CD14-positive monocyte (primary cell): ENCODE results near the gene TEX38. TPM values are rescaled to one million over a fixed set of nuclear protein-coding genes. Genes with fewer than 3 reads are reported as not detected.
"Not testable (repeated sequence)": the region's sequence is repeated elsewhere in the genome, so short reads cannot be mapped to it uniquely, and the experiment has no call there.

Experiments
- DNase-seq, 3 donors: peaks; one replicate each; pipeline ENCODE4 v3.0.0-alpha.2; 2011 to 2022
- H2AFZ ChIP-seq: 2 replicates; pipeline ENCODE4 v1.6.0; 2012; ENCODE audit warnings: mild to moderate bottlenecking, low read depth, low read length, inconsistent platforms; ENCODE audit not compliant: insufficient read depth, poor library complexity, severe bottlenecking
- H3K27ac ChIP-seq, 2 donors: 1 replicate in 1 of 2; 2 replicates in 1 of 2; pipeline ENCODE4 v1.5.1; 2012 to 2013; ENCODE audit warnings: low read length in 2 of 2, control low read depth in 1 of 2, inconsistent platforms in 1 of 2, low read depth in 1 of 2, mild to moderate bottlenecking in 1 of 2
- H3K27me3 ChIP-seq, 2 donors: one replicate each; pipeline versions ENCODE4 v1.6.0 to v1.6.1; 2011 to 2013; ENCODE audit warnings: low read length in 2 of 2; ENCODE audit not compliant: control insufficient read depth in 2 of 2, insufficient read depth in 2 of 2
- H3K36me3 ChIP-seq, 2 donors: replicated peaks in 1 of 2; 1 replicate in 1 of 2; 2 replicates in 1 of 2; pipeline versions ENCODE4 v1.5.1 to v1.6.1; 2012 to 2013; ENCODE audit warnings: low read length in 2 of 2, control low read depth in 1 of 2, inconsistent platforms in 1 of 2, mild to moderate bottlenecking in 1 of 2; ENCODE audit not compliant: insufficient read depth in 2 of 2, control insufficient read depth in 1 of 2
- H3K4me1 ChIP-seq, 2 donors: 1 replicate in 1 of 2; 2 replicates in 1 of 2; pipeline versions ENCODE4 v1.5.1 to v1.6.1; 2012 to 2013; ENCODE audit warnings: low read length in 2 of 2, control low read depth in 1 of 2, inconsistent platforms in 1 of 2, mild to moderate bottlenecking in 1 of 2, moderate library complexity in 1 of 2; ENCODE audit not compliant: insufficient read depth in 2 of 2, control insufficient read depth in 1 of 2
- H3K4me2 ChIP-seq: replicated peaks from 2 replicates; pipeline ENCODE3; 2012; ENCODE audit warnings: low read length, moderate library complexity, mild to moderate bottlenecking; ENCODE audit not compliant: poor library complexity, severe bottlenecking; ENCODE audit errors: extremely low read depth
- H3K4me3 ChIP-seq, 3 experiments: fragments of 200-600 bp in 1 of 3; sonication (generic) in 1 of 3; replicated peaks in 1 of 3; 1 replicate in 2 of 3; 2 replicates in 1 of 3; pipeline ENCODE4 v1.5.1; 2011 to 2013; ENCODE audit warnings: low read length in 3 of 3, mild to moderate bottlenecking in 3 of 3, control low read depth in 2 of 3, low read depth in 2 of 3, inconsistent platforms in 1 of 3, moderate library complexity in 1 of 3
- H3K79me2 ChIP-seq: 2 replicates; pipeline ENCODE4 v1.6.0; 2012; ENCODE audit warnings: mild to moderate bottlenecking, control low read depth, inconsistent platforms, low read length, moderate library complexity; ENCODE audit not compliant: insufficient read depth
- H3K9ac ChIP-seq: 2 replicates; pipeline ENCODE4 v1.6.0; 2017; ENCODE audit warnings: low read length, mild to moderate bottlenecking; ENCODE audit not compliant: insufficient read depth, poor library complexity, severe bottlenecking
- H3K9me3 ChIP-seq, 2 donors: replicated peaks in 1 of 2; 1 replicate in 1 of 2; 2 replicates in 1 of 2; pipeline versions ENCODE4 v1.5.1 to v1.6.1; 2012 to 2013; ENCODE audit warnings: low read length in 2 of 2, control low read depth in 1 of 2; ENCODE audit not compliant: control insufficient read depth in 1 of 2, insufficient read depth in 1 of 2
- H4K20me1 ChIP-seq: 2 replicates; pipeline ENCODE4 v1.6.0; 2012; ENCODE audit warnings: mild to moderate bottlenecking, low read length, control low read depth, moderate library complexity; ENCODE audit not compliant: insufficient read depth
- H3K27ac Mint-ChIP-seq, 7 donors: one replicate each; pipeline ENCODE4 v1.8.0; 2020; ENCODE audit warnings: mild to moderate bottlenecking in 7 of 7, mixed read lengths in 7 of 7, moderate library complexity in 6 of 7, inconsistent platforms in 2 of 7
- H3K27me3 Mint-ChIP-seq, 3 donors: one replicate each; pipeline ENCODE4 v1.8.0; 2021 to 2022; ENCODE audit warnings: low read depth in 3 of 3, mild to moderate bottlenecking in 3 of 3, mixed read lengths in 3 of 3, moderate library complexity in 3 of 3, inconsistent platforms in 1 of 3
- H3K36me3 Mint-ChIP-seq, 2 donors: one replicate each; pipeline ENCODE4 v1.8.0; 2020; ENCODE audit warnings: mixed read lengths in 2 of 2, inconsistent platforms in 1 of 2, mild to moderate bottlenecking in 1 of 2
- H3K4me1 Mint-ChIP-seq: one replicate; pipeline ENCODE4 v1.8.0; 2020; ENCODE audit warnings: mild to moderate bottlenecking, mixed read lengths
- H3K4me3 Mint-ChIP-seq, 2 donors: one replicate each; pipeline ENCODE4 v1.8.0; 2020; ENCODE audit warnings: mild to moderate bottlenecking in 2 of 2, mixed read lengths in 2 of 2, moderate library complexity in 1 of 2
- H3K9me3 Mint-ChIP-seq, 7 donors: one replicate each; pipeline ENCODE4 v1.8.0; 2020 to 2022; ENCODE audit warnings: mixed read lengths in 7 of 7, mild to moderate bottlenecking in 6 of 7, moderate library complexity in 6 of 7, inconsistent platforms in 2 of 7
- WGBS: methylation state at CpG from one replicate; pipeline ENCODE4 v1.1.5; 2013; ENCODE audit warnings: missing lambda C conversion rate; ENCODE audit not compliant: insufficient coverage; 5-methylcytosine and 5-hydroxymethylcytosine counted together
- intact Hi-C, 2 donors: fragments of 100-400 bp; cut with micrococcal nuclease; formaldehyde crosslinking; loops; one replicate each; pipeline versions ENCODE4 v1.15.0 to v1.15.1; 2023
- polyA plus RNA-seq, 3 donors: library from polyadenylated mRNA; depleted of rRNA in 1 of 3; unstranded in 2 of 3; stranded (reverse) in 1 of 3; fragments of 300-500 nt in 2 of 3; fragments of >200 nt in 1 of 3; fragmentation: Illumina TruSeq in 2 of 3; gene quantifications; 1 replicate in 2 of 3; 2 replicates in 1 of 3; pipeline ENCODE4 v1.2.3, GENCODE V29; 2012 to 2021
- TF ChIP-seq, protein P1 (sequence below): fragments of 200-600 bp; IDR thresholded peaks from one replicate; pipeline ENCODE4 v1.8.0; 2022; ENCODE audit warnings: antibody characterized with exemption, mild to moderate bottlenecking

TEX38 gene
- polyA plus RNA-seq, 3 donors: not detected

DNA sequence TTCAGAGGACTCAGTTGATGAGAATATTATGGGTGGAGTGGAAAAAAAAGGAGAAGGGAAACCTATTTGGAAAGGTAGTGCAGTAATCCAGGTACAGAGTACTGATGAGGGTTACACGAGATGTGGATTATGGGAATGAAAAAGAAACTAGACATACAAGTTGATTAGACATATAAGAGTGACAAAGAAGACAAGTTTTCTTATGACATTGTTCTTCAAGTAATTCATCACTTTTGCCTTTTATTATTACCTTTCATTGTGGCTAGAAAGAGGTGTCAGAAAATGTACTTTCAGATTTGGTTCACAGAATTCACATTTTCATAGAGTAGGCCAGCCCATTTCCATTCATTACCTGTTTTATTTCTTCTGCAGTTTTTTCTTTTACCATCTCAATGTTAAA lies 13.9 kb upstream of the TEX38 start:
- Mint-ChIP-seq H3K36me3 (peaks cover 48 to 53% of the 10 kb centered on the region in 2 donors), H3K27ac (no peak overlapping the region), H3K4me1 (no peaks in the 10 kb centered on the region), H3K27me3 (no peaks in the 10 kb centered on the region), H3K9me3 (peaks cover 0 to 7% (median 3%) of the 10 kb centered on the region in 7 donors), H3K4me3 (no peak overlapping the region)
- Histone ChIP-seq H2AFZ (no peak overlapping the region), H3K4me1 (no peaks in the 10 kb centered on the region), H3K9ac (no peak overlapping the region), H3K27me3 (no peaks in the 10 kb centered on the region), H3K4me2 (no peak overlapping the region), H3K9me3 (no peaks in the 10 kb centered on the region), H3K79me2 (no peaks in the 10 kb centered on the region), H4K20me1 (no peaks in the 10 kb centered on the region), H3K4me3 (no peak overlapping the region), H3K36me3 (peaks cover 30 to 67% of the 10 kb centered on the region in 2 donors), H3K27ac (peak overlapping the region in 1 of 2 donors; percentile 16)
- no CpG with 5 or more reads among the region's 1 CpG for WGBS
- TF ChIP-seq, protein P1, sequence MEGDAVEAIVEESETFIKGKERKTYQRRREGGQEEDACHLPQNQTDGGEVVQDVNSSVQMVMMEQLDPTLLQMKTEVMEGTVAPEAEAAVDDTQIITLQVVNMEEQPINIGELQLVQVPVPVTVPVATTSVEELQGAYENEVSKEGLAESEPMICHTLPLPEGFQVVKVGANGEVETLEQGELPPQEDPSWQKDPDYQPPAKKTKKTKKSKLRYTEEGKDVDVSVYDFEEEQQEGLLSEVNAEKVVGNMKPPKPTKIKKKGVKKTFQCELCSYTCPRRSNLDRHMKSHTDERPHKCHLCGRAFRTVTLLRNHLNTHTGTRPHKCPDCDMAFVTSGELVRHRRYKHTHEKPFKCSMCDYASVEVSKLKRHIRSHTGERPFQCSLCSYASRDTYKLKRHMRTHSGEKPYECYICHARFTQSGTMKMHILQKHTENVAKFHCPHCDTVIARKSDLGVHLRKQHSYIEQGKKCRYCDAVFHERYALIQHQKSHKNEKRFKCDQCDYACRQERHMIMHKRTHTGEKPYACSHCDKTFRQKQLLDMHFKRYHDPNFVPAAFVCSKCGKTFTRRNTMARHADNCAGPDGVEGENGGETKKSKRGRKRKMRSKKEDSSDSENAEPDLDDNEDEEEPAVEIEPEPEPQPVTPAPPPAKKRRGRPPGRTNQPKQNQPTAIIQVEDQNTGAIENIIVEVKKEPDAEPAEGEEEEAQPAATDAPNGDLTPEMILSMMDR: no peak
- DNase-seq: no peak
- intact Hi-C loops: no loop called here

DNA sequence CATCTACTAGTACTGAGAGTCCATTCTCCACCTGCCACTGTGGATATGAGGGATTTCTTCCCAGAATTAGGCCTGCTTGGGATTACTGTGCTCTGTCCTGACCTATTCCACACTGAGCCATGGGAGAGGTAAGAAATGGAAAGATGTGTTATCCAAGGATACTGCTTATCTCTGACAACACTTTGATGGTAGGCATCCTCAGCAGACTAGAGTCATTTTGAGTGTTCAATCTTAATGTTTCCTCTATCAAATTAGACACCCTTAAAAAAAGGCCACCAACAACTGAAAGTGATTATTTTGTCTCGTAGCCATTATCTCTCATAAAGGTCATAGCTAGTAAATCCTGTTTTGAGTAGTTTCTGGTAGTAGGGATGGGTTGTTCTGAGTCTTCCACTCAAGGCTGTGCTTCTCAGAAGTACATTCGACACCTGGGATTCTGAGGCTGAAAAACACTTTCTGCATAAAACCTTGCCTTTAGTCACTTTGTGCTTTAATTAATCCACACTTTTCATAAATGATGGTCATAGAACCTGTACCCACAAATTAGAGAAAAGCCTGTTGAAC lies 12.3 kb upstream of the TEX38 start:
- intact Hi-C loops: no loop called here
- peaks cover 0 to 7% (median 4%) of the 10 kb centered on the region in 7 donors for H3K9me3 Mint-ChIP-seq
- H3K9me3 ChIP-seq: no peaks in the 10 kb centered on the region
- no peaks in the 10 kb centered on the region for H3K27me3 Mint-ChIP-seq
- no peak overlapping the region for H3K4me3 Mint-ChIP-seq
- no peaks in the 10 kb centered on the region for H3K4me1 ChIP-seq
- no peaks in the 10 kb centered on the region for H3K4me1 Mint-ChIP-seq
- peaks cover 35 to 67% of the 10 kb centered on the region in 2 donors for H3K36me3 ChIP-seq
- no peaks in the 10 kb centered on the region for H3K79me2 ChIP-seq
- H3K4me3 ChIP-seq: no peak overlapping the region
- DNase-seq: no peak
- peaks cover 43 to 51% of the 10 kb centered on the region in 2 donors for H3K36me3 Mint-ChIP-seq
- H3K27ac Mint-ChIP-seq: no peak overlapping the region
- H4K20me1 ChIP-seq: no peaks in the 10 kb centered on the region
- H3K27ac ChIP-seq: no peak overlapping the region
- WGBS: 67% methylated on average over 1 of the region's 2 CpGs
- no peak overlapping the region for H3K9ac ChIP-seq
- H2AFZ ChIP-seq: no peak overlapping the region
- no peak overlapping the region for H3K4me2 ChIP-seq
- TF ChIP-seq, protein P1: no peak
- H3K27me3 ChIP-seq: no peaks in the 10 kb centered on the region

DNA sequence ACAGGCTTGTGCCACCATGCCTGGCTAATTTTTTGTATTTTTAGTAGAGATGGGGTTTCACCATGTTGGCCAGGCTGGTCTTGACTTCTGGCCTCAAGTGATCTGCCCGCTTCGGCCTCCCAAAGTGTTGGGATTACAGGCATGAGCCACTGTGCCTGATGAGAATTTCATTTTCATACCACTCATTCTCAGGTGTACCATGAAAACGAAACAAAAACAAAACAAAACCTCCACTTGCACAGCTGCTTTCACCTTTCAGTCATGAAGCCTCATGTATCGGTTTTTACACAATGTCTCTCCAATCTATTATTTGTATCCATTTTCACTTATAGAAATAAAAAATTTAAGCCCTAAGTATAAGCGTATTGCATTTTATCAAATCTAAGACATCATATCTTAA lies 11.5 kb upstream of the TEX38 start:
- DNase-seq, H3K4me1 ChIP-seq, H3K4me1 Mint-ChIP-seq, H3K79me2 ChIP-seq, H3K4me2 ChIP-seq, H3K9me3 ChIP-seq, H3K9me3 Mint-ChIP-seq, H3K27ac ChIP-seq, H3K27me3 Mint-ChIP-seq, H3K27ac Mint-ChIP-seq, intact Hi-C loops, H3K27me3 ChIP-seq, H3K4me3 Mint-ChIP-seq, H2AFZ ChIP-seq, H3K4me3 ChIP-seq, H3K9ac ChIP-seq, H4K20me1 ChIP-seq: not testable (repeated sequence)
- WGBS: 100% methylated on average over 3 of the region's 5 CpGs
- peaks cover 40 to 68% of the 10 kb centered on the region in 2 donors for H3K36me3 ChIP-seq
- H3K36me3 Mint-ChIP-seq: peaks cover 43 to 51% of the 10 kb centered on the region in 2 donors
